HG03575 (cell line): ENCODE results near the gene TPCN1.
"Not testable (repeated sequence)": the region's sequence is repeated elsewhere in the genome, so short reads cannot be mapped to it uniquely, and the experiment has no call there.

ENCODE experiments used
- ATAC-seq: cut with Tn5 transposase; IDR thresholded peaks from one replicate; pipeline ENCODE4 v1.9.1; 2021; ENCODE audit not compliant: unreplicated experiment, insufficient number of reproducible peaks, low FRiP score; ENCODE audit errors: extremely low read depth

The TPCN1 gene

DNA sequence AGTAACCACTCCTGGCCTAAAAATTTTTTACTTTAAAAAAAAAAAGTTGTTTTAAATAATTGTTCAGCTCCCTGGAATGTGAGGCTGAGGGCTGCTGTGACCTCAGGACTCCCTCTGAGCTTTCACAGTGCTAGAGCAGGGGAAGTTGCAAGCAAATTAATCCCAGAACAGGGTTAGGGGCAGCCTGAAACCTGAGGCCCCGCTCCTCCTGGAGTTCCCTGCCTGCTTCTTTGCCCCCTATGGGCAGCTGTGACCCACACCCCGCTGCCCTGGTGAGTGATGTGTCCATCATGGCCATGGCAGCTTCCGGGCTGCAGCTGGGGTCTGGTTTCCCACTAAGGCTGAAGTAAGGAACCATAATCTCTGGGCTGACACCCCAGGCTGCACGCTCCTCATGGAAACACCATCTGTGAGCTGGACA is 26.3 kb upstream of the TPCN1 start:
- no peak for ATAC-seq

DNA sequence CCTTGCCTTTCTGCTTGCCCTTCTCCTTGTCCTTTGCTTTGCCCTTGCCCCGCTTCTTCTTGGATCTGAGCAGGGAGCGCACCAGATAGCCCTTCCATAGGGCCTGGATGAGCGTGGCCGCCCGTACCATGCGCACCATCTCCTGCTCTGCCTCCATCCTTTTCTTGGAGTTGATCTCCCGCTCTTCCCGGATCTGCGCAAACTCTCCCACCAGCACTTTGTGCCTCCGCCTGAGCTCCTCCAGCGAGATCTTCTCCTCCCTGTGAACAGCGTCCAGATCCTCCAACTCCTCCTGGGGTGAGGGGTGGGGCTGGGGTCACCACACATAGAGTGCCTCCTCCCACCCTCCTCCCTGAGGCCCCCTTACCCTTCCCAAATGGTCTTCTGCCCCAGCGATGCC is 25.7 kb upstream of the TPCN1 start:
- ATAC-seq = no peak

DNA sequence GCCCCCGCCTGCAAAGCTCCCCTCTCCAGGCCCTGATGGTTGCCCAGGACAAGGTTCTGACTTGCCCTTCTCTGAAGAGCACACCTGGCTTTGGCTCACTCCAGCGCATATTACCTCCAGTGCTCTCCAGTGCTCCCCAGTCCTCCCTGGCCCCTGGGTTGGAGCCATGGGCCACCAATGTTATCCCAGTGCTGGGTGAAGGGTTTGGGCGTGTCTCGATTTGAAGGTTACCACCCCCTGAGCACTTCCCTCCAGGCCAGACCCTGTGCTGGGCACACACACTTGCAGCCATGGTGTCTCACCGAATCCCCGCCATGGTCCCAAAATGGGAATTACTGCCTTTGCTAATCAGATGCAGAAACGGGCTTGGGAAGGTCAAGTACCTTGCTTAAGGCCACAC is 24.7 kb upstream of the TPCN1 start:
- ATAC-seq = no peak

DNA sequence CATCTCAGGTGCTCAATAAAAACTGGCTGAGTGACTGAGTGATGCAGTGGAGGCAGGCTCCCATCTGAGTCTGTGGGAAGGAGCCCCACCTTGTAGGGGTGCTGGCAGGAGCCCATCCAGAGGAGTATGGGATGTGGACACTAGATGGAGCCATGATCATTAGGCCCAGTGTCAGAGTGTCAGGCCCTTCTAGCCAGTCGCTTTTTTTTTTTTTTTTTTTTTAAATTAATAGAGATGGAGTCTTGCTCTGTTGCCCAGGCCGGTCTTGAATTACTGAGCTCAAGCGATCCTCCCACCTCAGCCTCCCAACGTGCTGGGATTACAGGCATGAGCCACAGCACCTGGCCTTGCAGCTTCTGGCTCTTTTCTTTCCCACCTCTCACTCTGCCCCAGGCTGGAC is 24.3 kb upstream of the TPCN1 start:
- no peak for ATAC-seq

DNA sequence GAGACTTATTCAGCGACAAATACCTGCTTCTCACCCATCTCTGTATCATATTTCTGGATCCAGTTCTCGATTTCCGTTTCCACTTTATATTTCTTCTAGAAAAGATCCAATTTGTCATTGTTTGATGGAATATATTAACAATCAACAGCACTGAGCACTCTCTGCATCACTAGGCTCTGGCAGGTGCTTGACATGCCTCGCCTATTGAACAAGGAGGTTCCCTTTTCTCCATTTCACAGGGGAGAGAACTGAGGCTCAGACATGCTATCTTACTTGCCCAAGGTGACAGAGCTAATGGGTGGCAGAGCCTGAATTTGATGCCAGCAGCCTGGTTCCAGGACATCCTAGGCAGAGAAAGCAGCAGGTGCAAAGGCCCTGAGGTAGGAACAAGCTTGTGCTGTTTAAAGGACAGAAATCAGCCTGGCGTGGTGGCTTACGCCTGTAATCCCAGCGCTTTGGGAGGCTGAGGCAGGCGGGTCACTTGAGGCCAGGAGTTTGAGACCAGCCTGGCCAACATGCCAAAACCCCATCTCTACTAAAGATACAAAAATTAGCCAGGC is 23.7 kb upstream of the TPCN1 start:
- ATAC-seq = no peak

DNA sequence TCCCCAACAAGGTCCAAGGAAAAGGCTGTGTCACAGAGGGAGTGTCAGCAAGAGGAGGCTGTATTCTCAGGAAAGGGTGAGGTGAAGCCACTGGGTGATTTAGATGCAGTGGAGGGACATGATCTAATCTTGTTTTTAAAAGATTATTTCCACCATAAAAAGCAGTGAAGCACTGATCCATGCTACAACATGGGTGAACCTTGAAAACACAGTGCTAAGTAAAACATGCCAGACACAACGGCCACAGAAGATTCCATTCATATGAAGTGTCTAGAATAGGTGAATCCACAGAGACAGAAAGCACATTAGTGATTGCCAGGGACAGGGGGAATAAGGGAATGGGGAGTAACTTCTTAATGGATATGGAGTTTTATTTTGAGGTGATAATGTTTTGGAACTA is 23.0 kb upstream of the TPCN1 start:
- no peak for ATAC-seq

DNA sequence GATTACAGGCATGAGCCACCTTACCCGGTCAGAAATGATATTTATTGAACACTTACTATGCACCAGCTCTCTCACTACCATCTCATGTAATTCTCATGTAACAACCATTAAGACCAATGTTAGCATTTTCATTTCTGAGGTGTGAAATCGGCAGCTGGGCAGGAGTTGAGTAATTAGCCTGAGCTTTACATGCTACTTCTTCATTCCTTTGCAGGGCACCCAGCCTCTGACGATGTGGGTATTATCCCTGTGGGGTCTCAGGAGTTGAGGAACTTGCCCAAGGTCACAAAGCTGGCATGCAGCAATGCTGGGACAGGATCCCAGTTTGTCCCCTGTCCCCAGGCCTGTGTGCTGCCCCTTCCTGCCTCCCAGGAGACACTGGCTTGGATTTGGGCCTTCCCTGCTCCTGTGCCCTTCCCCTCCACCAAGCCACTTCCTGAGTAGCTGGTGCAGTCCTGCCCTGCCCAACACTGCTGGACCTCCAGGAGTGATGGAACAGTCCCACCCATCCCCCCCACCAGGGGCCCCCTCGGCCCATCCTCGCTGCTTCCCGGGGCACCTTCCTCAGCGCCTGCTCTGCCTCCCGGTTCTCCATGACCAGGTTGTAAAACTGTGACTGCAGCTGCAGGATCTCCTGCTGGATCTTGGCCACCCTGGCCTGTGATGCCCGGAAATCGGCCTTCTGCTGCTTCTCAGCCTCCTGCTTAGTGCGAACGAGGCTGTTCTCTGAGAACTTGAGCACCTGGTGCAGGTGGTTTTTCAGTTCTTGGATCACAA is 21.1 kb upstream of the TPCN1 start:
- ATAC-seq = no peak

DNA sequence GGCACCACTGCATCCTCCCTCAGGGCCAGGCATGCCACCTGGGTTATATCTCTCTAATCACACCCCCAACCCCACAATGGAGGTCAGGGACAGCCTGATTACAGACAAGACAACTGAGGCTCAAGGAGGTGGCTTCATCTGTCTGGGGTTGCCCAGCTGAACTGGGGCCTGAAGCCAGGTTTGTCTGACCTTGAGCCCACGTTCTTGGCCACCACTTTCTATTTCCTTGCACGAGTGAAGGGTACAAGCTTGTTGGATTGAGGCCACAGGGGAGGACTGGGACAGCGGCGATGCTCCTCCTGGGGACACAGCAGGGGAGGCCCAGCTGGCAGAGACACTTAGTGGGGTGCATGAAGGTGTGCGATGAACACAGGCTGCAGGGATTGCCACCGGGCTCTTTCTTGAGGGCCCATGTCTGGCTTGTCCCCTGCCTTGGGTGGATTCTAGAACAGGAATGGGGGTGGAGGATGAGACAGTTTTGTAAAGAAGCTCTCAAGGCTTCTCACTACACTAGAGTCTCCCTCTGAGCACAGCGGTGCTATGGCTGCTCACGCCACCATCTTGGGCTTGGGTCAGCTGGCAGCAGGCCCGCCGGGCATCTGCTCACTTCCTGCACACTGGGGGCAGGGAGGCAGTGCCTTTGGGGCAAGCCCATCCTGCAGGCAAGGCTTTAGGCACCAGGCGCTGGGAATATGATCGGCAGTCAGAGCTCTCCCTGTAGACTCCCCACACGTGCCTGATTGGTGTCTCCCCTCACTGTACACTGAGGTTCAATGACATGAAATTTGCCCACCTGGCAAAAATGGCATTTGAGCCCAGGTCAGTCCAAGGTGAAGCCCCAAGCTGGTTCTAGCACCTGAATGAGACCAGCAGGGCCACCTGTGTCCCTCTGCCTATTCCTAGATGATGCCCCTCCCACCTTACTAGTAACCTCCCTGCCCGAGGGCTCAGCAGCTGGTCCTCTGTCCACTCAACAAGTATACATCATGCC is 19.8 kb upstream of the TPCN1 start:
- no peak for ATAC-seq

DNA sequence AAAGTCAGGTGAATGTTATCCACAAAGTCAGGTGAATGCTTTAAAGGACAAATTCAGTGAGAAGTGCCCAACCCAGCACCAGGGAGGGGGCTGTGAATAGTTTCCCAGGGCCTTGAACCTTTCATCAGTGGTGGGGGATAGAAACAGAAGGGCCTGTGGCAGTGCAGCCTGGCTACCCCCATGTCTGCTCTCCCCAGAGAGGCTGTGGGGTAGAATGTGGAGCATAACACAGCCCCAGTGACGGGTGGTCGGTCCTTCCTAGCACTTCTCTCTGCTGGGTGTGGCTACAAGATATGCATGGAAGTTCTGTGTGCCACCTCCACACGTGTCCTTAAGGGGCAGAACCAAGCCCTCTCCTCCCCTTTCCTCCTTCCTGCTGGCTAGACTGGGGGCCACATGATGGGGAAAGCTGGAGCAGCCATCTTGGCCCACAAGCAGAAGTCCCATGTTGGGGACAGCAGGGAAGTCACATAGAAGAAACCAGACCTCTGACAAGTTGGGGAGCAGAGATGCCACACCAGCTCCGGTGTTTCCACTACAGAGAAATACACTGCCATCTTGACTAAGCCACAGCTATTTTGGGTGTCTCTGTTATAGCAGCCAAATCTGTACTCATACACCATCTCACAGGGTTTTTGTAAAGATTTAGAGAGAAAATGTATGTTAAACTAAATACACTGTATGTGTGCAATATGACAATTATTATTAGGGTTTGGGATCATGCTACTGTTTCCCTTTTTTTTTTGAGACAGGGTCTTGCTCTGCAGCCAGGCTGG is 18.8 kb upstream of the TPCN1 start:
- no peak for ATAC-seq

DNA sequence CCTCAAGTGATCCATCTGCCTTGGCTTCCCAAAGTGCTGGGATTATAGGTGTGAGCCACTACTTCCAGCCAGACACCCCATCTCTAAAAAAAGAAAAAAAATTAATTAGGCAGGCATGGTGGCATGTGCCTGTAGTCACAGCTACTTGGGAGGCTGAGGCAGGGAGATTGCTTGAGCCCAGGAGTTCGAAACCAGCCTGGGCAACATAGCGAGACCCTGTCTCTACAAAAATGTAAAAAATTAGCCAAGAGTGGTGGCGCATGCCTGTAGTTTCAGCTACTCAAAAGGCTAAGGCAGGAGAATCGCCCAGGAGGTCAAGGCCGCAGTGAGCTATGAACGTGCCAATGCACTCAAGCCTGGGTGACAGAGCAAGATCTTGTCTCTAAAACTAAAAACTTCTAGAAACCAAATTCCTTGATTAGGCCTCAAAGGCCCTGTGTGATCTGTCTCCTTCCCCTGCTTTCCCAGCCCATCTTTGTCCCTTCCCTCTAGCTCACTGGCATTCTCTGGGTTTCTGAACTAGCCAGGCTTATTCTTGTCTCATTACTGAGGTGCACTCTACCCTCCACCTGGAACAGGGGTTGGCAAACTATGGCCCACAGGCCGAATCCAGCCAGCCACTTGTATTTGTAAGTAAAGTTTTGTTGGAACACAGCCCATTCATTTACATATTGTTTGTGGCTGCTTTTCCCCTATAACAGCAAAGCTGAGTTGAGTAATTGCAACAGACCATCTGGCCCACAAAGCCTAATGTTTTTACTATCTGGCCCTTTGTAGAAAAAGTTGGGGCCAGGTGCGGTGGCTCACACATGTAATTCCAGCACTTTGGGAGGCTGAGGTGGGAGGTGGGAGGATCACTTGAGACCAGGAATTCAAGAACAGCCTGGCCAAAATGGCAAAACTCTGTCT is 17.2 kb upstream of the TPCN1 start:
- no peak for ATAC-seq

DNA sequence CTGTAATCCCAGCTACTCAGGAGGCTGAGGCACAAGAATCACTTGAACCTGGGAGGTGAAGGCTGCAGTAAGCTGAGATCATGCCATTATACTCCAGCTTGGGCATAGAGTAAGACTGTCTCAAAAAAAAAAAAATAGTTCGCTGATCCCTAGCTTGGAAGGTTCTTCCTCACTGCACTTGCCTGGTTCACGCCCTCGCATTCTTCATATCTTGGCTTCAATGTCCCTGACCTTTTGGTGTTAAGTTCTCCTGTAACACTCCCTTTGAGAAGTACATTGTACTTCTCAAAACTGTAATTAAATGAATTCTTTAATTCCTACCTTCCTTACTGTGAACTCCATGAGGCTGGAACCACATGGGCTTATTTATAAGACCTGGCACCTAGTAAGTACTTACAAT is 16.5 kb upstream of the TPCN1 start:
- ATAC-seq = no peak

DNA sequence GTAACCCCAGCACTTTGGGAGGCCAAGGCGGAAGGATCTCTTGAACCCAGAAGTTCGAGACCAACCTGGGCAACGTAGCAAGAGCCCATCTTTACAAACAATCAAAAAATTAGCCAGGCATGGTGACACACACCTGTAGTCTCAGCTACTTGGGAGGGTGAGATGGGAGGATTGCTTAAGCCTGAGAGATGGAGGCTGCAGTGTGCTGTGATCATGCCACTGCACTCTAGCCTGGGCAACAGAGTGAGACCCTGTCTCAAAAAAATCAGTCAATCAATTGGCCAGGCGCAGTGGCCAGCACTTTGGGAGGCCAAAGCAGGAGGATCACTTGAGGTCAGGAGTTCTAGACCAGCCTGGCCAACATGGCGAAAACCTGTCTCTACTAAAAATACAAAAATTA is 14.5 kb upstream of the TPCN1 start:
- ATAC-seq = not testable (repeated sequence)

DNA sequence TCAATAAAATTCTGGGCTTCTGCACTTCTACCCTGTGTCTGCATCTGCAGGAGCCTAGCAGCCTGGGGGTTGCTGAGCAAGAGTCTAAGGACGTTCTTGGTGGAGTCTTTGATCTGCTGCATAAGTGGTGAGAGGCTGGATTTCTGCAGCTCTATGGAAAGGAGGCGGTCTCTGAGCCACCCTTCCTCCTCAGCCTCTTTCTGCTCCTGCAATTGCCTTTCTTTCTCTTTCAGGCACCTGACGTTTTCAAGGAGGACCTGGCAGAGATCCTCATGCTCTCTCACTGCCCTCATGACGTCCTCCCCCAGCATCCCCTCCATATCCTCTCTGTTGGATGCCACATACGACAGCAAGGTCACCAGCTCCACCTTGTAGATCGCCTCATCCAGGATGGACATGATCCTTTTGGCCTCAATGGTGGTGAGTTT is 13.6 kb upstream of the TPCN1 start:
- no peak for ATAC-seq

DNA sequence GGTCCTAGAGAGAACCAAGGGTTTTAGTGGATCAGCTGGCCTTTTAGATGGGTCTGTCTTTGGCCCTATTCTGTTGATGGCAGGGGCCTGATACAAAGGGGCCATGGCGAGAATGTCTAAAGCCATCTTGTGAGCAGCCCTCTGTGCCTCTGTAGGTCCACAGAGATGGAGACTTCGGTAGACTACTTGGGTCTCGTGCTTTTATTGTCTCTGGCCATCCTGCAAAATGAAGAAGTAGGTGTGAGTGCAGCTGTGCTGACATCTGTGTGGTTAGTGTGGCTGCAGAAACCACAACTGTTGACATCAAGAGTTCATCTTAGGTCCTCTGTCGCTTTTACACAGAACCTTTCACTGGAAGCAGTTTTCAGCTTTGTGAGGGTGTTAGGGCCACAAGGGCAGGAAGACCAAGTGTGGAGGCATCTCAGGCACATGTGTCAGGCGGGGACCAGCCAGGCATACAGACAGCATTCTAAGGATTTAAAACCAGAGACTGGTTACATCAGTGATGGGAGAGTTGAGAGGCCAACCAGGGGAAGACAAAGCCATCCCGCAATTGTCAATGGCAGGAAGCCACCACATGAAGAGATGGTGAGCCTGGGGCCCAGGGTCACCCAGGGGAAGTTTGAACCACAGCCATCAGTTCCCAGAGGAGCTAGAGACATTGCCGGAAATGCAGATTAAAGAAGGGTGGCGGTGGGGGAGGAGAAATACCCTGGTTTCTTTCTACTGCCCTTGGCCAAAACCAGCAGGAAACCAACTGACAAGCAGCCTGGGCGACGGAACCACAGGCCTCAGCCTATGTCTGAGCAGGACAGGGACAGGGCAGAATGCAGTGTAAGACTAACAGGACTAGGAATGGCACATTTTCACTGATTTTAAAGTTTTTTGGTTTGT is 13.0 kb upstream of the TPCN1 start:
- peak; percentile 51 for ATAC-seq

DNA sequence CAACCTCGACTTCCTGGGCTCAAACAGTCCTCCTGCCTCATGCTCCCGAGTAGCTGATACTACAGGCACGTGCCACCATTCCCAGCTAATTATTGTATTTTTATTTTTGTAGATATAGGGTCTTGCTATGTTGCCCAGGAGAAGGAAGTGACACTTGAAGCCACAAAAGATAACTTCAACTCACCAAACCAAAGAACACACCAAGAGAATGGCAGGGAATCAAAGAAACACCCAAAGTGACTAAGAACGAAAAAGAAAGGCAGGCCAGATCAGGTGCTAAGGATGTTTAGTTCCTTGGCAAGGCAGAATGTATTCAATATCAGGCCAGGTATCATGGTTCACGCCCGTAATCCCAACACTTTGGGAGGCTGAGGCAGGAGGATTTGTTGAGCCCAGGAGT is 10.1 kb upstream of the TPCN1 start:
- no peak for ATAC-seq

DNA sequence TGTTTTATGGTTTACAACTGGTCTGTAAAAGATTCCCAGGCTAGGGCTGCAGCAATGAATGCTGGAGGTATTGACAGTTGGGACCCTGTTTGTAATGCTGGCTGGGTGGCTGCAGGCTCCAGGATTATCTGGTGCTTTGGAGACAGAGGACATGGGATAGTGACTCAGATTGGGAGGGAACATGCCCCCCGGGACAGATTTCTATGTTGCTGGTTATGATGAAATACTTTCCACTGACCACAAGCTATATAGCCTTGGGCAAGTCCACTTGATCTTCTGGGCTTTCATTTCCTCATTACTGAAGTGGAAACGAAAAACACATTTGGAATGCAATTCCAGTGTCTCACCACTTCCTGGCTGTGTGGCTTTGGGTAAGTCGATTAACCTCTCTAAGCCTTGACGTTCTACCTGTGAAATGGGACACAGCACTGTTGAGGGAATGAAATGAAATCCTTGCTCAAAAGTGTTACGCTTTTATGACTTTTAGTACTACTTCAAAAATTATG is 6.3 kb upstream of the TPCN1 start:
- no peak for ATAC-seq

DNA sequence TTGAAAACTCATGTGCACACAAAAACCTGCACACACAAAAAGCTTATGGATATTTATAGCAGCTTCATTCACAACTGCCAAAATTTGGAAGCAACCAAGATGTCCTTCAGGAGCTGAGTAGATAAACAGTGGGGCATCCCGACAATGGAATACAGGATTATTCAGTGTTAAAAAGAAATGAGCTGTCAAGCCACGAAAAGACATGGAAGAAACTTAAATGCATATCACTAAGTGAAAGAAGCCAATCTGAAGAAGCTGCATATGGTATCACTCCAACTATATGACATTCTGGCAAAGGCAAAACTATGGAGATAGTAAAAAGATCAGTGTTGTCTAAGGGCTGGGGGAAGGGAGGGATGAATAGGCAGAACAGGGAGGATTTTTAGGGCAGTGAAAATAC is 5.2 kb upstream of the TPCN1 start:
- no peak for ATAC-seq
